SK-N-MC (cell line): ENCODE data around the gene ZNF576.

ENCODE experiments used
- EZH2 ChIP-seq: fragments of 200-600 bp; sonication (generic); IDR thresholded peaks from one replicate; pipeline ENCODE4 v1.6.1; 2017; ENCODE audit warnings: antibody characterized with exemption
- FOXP2 ChIP-seq: optimal IDR thresholded peaks from 2 replicates; pipeline ENCODE3; 2011; ENCODE audit warnings: mild to moderate bottlenecking, moderate library complexity; ENCODE audit not compliant: insufficient read depth; ENCODE audit errors: extremely low read length, control extremely low read depth
- POLR2AphosphoS5 ChIP-seq: IDR thresholded peaks from 2 replicates; pipeline ENCODE4 v1.6.1; 2012; ENCODE audit warnings: mild to moderate bottlenecking, low read depth, low read length, borderline replicate concordance

DNA sequence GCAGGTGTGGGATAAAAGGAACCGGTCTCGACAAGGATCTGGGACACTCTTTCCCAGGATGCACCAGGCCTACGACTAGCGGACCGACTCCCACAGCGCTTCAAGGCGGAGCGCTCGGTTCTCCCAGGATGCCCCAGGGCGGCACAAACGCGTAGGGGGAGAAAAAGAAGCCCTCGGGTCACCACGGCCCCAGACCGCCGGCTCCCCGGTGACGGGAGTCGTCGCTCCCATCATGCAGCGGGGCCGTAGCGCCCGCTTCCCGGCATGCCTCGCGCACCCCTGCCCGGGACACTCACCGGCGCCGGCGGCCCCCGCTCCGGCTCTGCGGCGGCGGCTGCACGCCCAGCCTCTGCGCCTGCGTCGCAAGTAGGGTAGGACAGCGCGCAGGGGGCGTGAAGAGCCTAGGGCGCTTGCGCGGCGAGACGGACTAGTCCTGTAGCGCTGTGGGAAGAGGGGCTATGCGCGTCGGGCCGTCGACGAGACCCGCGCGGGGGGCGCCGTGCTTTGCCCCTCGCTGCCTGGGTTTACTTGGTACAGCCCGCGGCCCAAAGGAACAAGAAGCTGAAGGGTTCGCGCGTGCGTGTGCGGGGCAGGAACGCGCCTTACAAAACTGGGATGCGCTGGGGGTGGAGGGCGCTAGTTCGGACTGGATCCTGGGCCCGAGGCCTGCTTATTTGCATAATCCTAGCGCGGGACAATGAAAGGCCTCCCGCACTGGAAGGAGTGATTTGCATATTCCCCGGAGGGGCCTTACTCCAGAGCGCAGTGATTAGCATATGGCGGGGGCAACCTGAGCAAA, 23.1 kb downstream of the ZNF576 start, which contains the start of gene ZNF428:
- TF ChIP-seq POLR2AphosphoS5 (peak; percentile 63), EZH2 (no peak), FOXP2 (no peak)
